GM06990 (cell line): ENCODE data around the gene WNT2B.

Experiments
- DNase-seq: peaks from one replicate; pipeline ENCODE4 v3.0.0-alpha.2; 2011; ENCODE audit not compliant: insufficient read length; ENCODE audit errors: extremely low read depth
- H3K27me3 ChIP-seq: replicated peaks from 2 replicates; pipeline ENCODE4 v1.6.0; 2011; ENCODE audit warnings: low read length; ENCODE audit not compliant: control insufficient read depth, insufficient read depth
- H3K36me3 ChIP-seq: 2 replicates; pipeline ENCODE4 v1.5.1; 2011; ENCODE audit warnings: low read length; ENCODE audit not compliant: control insufficient read depth, insufficient read depth
- H3K4me3 ChIP-seq: replicated peaks from 2 replicates; pipeline ENCODE4 v1.5.1; 2011; ENCODE audit warnings: low read depth, mild to moderate bottlenecking, control low read depth, low read length
- TF ChIP-seq, protein P1 (sequence below): IDR thresholded peaks from 2 replicates; pipeline ENCODE4 v1.5.1; 2011; ENCODE audit warnings: low read length, control low read depth, mild to moderate bottlenecking, inconsistent platforms; ENCODE audit not compliant: insufficient read depth, poor library complexity, severe bottlenecking

Gene WNT2B

GRCh38 chr1:112509660-112510178 is 954 bp downstream of the WNT2B start:
- TF ChIP-seq, protein P1, sequence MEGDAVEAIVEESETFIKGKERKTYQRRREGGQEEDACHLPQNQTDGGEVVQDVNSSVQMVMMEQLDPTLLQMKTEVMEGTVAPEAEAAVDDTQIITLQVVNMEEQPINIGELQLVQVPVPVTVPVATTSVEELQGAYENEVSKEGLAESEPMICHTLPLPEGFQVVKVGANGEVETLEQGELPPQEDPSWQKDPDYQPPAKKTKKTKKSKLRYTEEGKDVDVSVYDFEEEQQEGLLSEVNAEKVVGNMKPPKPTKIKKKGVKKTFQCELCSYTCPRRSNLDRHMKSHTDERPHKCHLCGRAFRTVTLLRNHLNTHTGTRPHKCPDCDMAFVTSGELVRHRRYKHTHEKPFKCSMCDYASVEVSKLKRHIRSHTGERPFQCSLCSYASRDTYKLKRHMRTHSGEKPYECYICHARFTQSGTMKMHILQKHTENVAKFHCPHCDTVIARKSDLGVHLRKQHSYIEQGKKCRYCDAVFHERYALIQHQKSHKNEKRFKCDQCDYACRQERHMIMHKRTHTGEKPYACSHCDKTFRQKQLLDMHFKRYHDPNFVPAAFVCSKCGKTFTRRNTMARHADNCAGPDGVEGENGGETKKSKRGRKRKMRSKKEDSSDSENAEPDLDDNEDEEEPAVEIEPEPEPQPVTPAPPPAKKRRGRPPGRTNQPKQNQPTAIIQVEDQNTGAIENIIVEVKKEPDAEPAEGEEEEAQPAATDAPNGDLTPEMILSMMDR: no peak
- no peak overlapping the region for H3K4me3 ChIP-seq

DNA sequence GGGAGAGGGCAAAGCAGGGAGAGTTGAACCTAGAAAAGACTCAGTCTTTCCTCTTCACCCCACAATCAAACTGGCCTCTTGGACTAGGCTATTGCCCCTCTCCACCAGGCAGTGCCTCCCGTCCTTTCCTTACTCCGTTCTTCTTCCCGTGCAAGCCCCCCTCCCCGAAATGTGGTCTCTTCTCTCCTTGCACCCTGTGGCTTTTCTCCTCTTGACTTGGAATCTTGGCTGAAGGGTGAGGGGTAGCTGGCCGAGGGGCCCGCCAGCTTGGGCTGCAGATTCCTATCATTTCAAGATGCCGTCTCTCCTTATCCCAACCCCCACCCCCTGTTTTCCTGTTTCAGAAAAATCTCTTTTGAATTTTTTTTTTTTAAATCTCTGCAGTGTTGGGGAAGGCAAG is 1.6 kb downstream of the WNT2B start:
- no peak for DNase-seq
- TF ChIP-seq, protein P1: no peak
- Histone ChIP-seq H3K36me3 (no peaks in the 10 kb centered on the region), H3K27me3 (no peaks in the 10 kb centered on the region; the same call in 1 of the 2 replicates), H3K4me3 (no peak overlapping the region)

More at GRCh38 chr1:112509660-112510178, 954 bp downstream of the WNT2B start:
- Histone ChIP-seq H3K27me3 (no peaks in the 10 kb centered on the region; the same call in 1 of the 2 replicates), H3K36me3 (no peaks in the 10 kb centered on the region)
- DNase-seq: no peak

- Histone ChIP-seq H3K27me3 (no peaks in the 10 kb centered on the region; the same call in 1 of the 2 replicates), H3K4me3 (no peak overlapping the region), H3K36me3 (no peaks in the 10 kb centered on the region)
- no peak for DNase-seq
- TF ChIP-seq, protein P1: no peak
Observed at GRCh38 chr1:112511897-112512296, 3.1 kb downstream of the WNT2B start.

- Histone ChIP-seq H3K4me3 (no peak overlapping the region), H3K36me3 (no peaks in the 10 kb centered on the region), H3K27me3 (no peaks in the 10 kb centered on the region; the same call in 1 of the 2 replicates)
- no peak for DNase-seq
- TF ChIP-seq, protein P1: no peak
Observed at GRCh38 chr1:112513112-112513870, 4.5 kb downstream of the WNT2B start.

DNA sequence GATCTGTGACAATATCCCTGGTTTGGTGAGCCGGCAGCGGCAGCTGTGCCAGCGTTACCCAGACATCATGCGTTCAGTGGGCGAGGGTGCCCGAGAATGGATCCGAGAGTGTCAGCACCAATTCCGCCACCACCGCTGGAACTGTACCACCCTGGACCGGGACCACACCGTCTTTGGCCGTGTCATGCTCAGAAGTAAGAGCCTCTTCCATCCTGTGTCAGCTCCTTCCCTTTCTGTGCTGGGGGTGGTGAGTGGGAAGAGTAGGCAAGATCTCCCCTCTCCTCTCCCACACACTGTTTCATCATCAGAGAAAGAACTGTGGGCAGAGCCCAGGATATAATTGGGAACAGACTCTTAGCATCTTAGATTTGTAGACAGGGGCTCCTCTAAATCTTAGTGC is 6.1 kb downstream of the WNT2B start:
- Histone ChIP-seq H3K4me3 (no peak overlapping the region), H3K27me3 (no peaks in the 10 kb centered on the region), H3K36me3 (no peaks in the 10 kb centered on the region)
- TF ChIP-seq, protein P1: no peak
- DNase-seq: no peak
